PC-3 (cell line): ENCODE measurements around the gene ALDH16A1.

Source experiments
- EZH2 ChIP-seq: fragments of 300-600 bp; sonication (generic); IDR thresholded peaks from one replicate; pipeline ENCODE4 v1.6.1; 2017; ENCODE audit warnings: antibody characterized with exemption, mild to moderate bottlenecking, low read length; ENCODE audit not compliant: unreplicated experiment
- EZH2phosphoT487 ChIP-seq: fragments of 300-600 bp; sonication (generic); IDR thresholded peaks from 2 replicates; pipeline ENCODE4 v1.6.1; 2018; ENCODE audit warnings: mild to moderate bottlenecking, antibody characterized with exemption, low read length, borderline replicate concordance
- TF ChIP-seq, protein P1 (sequence below): fragments of 300-600 bp; sonication (generic); conservative IDR thresholded peaks from 2 replicates; pipeline ENCODE4 v1.5.1; 2017; ENCODE audit warnings: antibody characterized with exemption, low read depth, mild to moderate bottlenecking, low read length

DNA sequence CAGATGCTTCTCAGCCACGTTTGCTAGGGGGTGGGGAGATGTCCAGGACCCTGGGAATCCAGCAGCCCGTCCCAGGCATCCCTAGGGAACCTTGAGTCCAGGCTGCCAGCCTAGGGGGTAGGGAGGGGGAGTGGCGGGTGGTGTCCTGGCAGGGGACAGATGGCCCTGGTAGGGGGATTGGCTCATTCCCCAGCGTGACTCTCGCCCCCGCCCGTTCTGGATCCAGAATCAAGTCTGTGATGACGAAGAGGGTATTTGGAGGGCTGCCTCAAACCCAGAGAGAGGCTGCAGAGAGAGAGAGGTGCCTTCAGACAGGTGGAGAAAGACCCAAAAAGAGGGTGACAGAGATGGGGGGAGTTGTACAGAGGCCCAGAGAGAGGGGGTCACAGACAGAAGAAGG, 15.8 kb upstream of the ALDH16A1 start:
- TF ChIP-seq EZH2 (no peak), EZH2phosphoT487 (no peak)
- TF ChIP-seq, protein P1, sequence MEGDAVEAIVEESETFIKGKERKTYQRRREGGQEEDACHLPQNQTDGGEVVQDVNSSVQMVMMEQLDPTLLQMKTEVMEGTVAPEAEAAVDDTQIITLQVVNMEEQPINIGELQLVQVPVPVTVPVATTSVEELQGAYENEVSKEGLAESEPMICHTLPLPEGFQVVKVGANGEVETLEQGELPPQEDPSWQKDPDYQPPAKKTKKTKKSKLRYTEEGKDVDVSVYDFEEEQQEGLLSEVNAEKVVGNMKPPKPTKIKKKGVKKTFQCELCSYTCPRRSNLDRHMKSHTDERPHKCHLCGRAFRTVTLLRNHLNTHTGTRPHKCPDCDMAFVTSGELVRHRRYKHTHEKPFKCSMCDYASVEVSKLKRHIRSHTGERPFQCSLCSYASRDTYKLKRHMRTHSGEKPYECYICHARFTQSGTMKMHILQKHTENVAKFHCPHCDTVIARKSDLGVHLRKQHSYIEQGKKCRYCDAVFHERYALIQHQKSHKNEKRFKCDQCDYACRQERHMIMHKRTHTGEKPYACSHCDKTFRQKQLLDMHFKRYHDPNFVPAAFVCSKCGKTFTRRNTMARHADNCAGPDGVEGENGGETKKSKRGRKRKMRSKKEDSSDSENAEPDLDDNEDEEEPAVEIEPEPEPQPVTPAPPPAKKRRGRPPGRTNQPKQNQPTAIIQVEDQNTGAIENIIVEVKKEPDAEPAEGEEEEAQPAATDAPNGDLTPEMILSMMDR: no peak
